ENCODE results near the gene NEMF. TPM values are rescaled to one million over a fixed set of nuclear protein-coding genes. Genes with fewer than 3 reads are reported as not detected.

Gene NEMF
- total and polyA plus RNA-seq, 5 donors: 27.0 to 54.4 (median 50.6) TPM

DNA sequence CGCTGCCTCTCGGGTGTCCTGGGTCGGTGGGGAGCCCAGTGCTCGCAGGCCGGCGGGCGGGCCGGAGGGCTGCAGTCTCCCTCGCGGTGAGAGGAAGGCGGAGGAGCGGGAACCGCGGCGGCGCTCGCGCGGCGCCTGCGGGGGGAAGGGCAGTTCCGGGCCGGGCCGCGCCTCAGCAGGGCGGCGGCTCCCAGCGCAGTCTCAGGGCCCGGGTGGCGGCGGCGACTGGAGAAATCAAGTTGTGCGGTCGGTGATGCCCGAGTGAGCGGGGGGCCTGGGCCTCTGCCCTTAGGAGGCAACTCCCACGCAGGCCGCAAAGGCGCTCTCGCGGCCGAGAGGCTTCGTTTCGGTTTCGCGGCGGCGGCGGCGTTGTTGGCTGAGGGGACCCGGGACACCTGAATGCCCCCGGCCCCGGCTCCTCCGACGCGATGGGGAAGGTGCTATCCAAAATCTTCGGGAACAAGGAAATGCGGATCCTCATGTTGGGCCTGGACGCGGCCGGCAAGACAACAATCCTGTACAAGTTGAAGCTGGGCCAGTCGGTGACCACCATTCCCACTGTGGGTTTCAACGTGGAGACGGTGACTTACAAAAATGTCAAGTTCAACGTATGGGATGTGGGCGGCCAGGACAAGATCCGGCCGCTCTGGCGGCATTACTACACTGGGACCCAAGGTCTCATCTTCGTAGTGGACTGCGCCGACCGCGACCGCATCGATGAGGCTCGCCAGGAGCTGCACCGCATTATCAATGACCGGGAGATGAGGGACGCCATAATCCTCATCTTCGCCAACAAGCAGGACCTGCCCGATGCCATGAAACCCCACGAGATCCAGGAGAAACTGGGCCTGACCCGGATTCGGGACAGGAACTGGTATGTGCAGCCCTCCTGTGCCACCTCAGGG is 41.0 kb upstream of the NEMF start:
- H3K27ac ChIP-seq (ENCODE audit: low read length): peak overlapping the region; percentile 98
- no peaks in the 10 kb centered on the region for H3K9me3 ChIP-seq (ENCODE audit: control insufficient read depth, low read length)
- WGBS: under 1% methylated on average over 85 of the region's 85 CpGs
- intact Hi-C loops (cut with DNase I): loop anchor here in 2 of 4 donors (5.0 to 10.0 kb wide), 2 partner anchors 109 to 211 kb away; no protein-coding TSS in a partner anchor
- peaks cover 3% of the 10 kb centered on the region for H3K4me1 ChIP-seq (ENCODE audit: control insufficient read depth, insufficient read depth, low read length)
- H3K27me3 ChIP-seq (ENCODE audit: control insufficient read depth, insufficient read depth): no peaks in the 10 kb centered on the region
- peak; percentile 77 to 87 for ATAC-seq
- H3K4me3 ChIP-seq (ENCODE audit: low read length): peak overlapping the region; percentile 95
- DNase-seq: peak; percentile 61 to 87 (median 87)

DNA sequence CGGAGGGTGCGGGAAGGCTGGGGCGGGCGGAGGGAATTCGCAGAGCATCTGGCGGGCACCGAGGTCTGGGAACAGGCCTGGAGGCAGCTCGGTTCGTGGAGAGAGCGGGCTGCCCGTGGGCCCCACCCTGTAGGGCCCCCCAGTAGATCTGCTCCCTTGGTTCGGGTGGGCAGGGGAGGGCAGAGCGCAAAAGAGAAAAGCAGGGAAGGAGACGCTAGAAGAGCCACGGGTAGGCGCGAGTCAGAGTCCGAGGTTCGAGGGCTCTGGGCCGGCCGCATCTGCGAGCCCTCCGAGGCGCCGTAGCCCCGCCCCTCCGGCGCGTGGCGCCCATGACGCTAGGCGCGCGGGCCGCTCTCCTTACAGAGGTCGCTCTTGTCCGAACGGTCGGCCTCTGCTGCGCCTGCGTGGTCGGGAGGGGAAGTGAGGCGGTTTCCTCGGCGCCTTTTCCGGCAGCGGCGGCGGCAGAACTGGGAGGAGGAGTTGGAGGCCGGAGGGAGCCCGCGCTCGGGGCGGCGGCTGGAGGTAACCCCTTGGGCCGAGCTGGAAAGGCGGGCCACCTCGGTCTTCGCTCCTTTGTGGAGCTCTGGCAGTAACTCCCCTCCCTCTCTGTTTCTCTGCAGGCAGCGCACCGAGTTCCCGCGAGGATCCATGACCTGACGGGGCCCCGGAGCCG is 40.2 kb upstream of the NEMF start, which contains the start of gene ARF6:
Gene ARF6, plus strand, starts transcription at position 447 of the 673 bp plus-strand sequence. CDS start 655 bp downstream, outside the sequence.
- DNase-seq (peak; percentile 99 to 100 (median 100)), ATAC-seq (peak; percentile 98 to 99)
- WGBS: under 1% methylated on average over 66 of the region's 66 CpGs
- no peaks in the 10 kb centered on the region for H3K27me3 ChIP-seq (ENCODE audit: control insufficient read depth, insufficient read depth)
- H3K4me1 ChIP-seq (ENCODE audit: control insufficient read depth, insufficient read depth, low read length): peaks cover 2% of the 10 kb centered on the region
- intact Hi-C loops (cut with DNase I): loop anchor here in 2 of 4 donors (5.0 to 10.0 kb wide), 2 partner anchors 110 to 212 kb away; no protein-coding TSS in a partner anchor
- peak within 1 kb of the TSS; percentile 95 for H3K4me3 ChIP-seq (ENCODE audit: low read length)
- peak within 1 kb of the TSS; percentile 98 for H3K27ac ChIP-seq (ENCODE audit: low read length)
- no peaks in the 10 kb centered on the region for H3K9me3 ChIP-seq (ENCODE audit: control insufficient read depth, low read length)

DNA sequence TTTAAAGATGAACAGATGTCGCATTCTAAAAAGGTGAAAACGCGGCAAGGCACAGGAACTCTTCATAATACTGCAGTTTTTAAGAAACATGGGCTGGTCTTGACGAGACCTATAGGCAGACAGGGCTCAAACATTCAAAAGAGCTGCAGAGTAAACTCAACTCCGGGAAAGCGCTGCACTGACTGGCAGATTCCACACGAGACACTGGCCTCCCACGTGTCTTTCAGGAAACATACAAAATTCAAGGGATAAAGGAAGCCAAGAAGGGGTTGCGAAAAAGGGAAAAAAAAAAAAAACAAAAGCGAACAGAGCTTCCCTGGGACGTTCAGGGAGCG is 39.7 kb upstream of the NEMF start:
- H3K27me3 ChIP-seq (ENCODE audit: control insufficient read depth, insufficient read depth): no peaks in the 10 kb centered on the region
- intact Hi-C loops (cut with DNase I): loop anchor here in 2 of 4 donors (5.0 to 10.0 kb wide), 2 partner anchors 110 to 213 kb away; no protein-coding TSS in a partner anchor
- no peaks in the 10 kb centered on the region for H3K9me3 ChIP-seq (ENCODE audit: control insufficient read depth, low read length)
- H3K4me1 ChIP-seq (ENCODE audit: control insufficient read depth, insufficient read depth, low read length): peaks cover 2% of the 10 kb centered on the region
- DNase-seq: no peak
- peak overlapping the region; percentile 88 for H3K27ac ChIP-seq (ENCODE audit: low read length)
- WGBS: 2% methylated on average over 12 of the region's 12 CpGs
- H3K4me3 ChIP-seq (ENCODE audit: low read length): peak overlapping the region; percentile 95
- peak; percentile 75 to 77 for ATAC-seq

GRCh38 chr14:49888293-49888692 is 35.7 kb upstream of the NEMF start:
- H3K27ac ChIP-seq (ENCODE audit: low read length): no peak overlapping the region
- no peaks in the 10 kb centered on the region for H3K9me3 ChIP-seq (ENCODE audit: control insufficient read depth, low read length)
- H3K27me3 ChIP-seq (ENCODE audit: control insufficient read depth, insufficient read depth): no peaks in the 10 kb centered on the region
- intact Hi-C loops (cut with DNase I): no loop called here
- H3K4me3 ChIP-seq (ENCODE audit: low read length): no peak overlapping the region
- ATAC-seq (no peak), DNase-seq (no peak)
- 74% methylated on average over 2 of the region's 2 CpGs for WGBS
- H3K4me1 ChIP-seq (ENCODE audit: control insufficient read depth, insufficient read depth, low read length): peaks cover 2% of the 10 kb centered on the region

- H3K9me3 ChIP-seq (ENCODE audit: control insufficient read depth, low read length): no peaks in the 10 kb centered on the region
- no peak overlapping the region for H3K4me3 ChIP-seq (ENCODE audit: low read length)
- DNase-seq: no peak
- WGBS: 94% methylated on average over 12 of the region's 12 CpGs
- no peak for ATAC-seq
- H3K27ac ChIP-seq (ENCODE audit: low read length): no peak overlapping the region
- no peaks in the 10 kb centered on the region for H3K4me1 ChIP-seq (ENCODE audit: control insufficient read depth, insufficient read depth, low read length)
- intact Hi-C loops (cut with DNase I): no loop called here
- no peaks in the 10 kb centered on the region for H3K27me3 ChIP-seq (ENCODE audit: control insufficient read depth, insufficient read depth)
These were observed 33.9 kb upstream of the NEMF start for GRCh38 chr14:49886523-49886922.

DNA sequence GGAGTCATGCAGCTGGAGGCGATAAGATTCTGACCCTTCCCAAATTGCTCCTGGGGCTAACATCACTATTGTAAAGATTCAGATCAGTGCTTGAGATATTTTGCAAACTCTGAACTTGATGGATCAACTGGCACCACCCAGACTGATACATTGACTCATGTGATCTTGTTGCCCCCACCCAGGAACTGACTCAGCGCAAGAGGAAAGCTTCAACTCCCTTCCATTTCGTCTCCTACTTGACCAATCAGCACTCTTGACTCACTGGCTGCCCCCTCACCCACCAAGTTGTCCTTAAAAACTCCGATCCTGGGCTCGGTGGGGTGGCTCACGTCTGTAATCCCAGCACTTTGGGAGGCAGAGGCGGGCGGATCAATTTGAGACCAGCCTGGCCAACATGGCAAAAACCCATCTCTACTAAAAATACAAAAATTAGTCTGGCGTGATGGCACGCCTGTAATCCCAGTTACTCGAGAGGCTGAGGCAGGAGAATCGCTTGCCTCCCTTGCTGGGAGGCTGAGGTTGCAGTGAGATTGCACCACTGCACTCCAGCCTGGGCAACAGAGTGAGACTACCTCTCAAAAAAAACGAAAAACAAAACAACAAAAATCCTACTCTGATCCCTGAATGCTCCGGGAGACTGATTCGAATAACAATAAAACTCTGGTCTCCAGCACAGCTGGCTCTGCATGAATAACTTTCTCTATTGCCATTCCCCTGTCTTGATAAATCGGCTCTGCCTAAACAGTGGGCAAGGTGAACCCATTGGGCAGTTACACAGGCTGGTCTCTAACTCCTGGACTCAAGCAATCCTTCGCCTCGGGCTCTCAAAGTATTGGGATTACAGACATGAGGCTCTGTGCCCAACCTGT is 30.5 kb upstream of the NEMF start:
- intact Hi-C loops (cut with DNase I): no loop called here
- WGBS: 86% methylated on average over 18 of the region's 18 CpGs
- Histone ChIP-seq H3K4me1 (ENCODE audit: control insufficient read depth, insufficient read depth, low read length) (no peaks in the 10 kb centered on the region), H3K27ac (ENCODE audit: low read length) (no peak overlapping the region), H3K27me3 (ENCODE audit: control insufficient read depth, insufficient read depth) (no peaks in the 10 kb centered on the region), H3K9me3 (ENCODE audit: control insufficient read depth, low read length) (no peaks in the 10 kb centered on the region), H3K4me3 (ENCODE audit: low read length) (no peak overlapping the region)
- ATAC-seq (no peak), DNase-seq (no peak)

- intact Hi-C loops (cut with DNase I): no loop called here
- Histone ChIP-seq H3K27me3 (ENCODE audit: control insufficient read depth, insufficient read depth) (no peaks in the 10 kb centered on the region), H3K9me3 (ENCODE audit: control insufficient read depth, low read length) (no peaks in the 10 kb centered on the region), H3K27ac (ENCODE audit: low read length) (no peak overlapping the region), H3K4me1 (ENCODE audit: control insufficient read depth, insufficient read depth, low read length) (no peaks in the 10 kb centered on the region), H3K4me3 (ENCODE audit: low read length) (no peak overlapping the region)
- 94% methylated on average over 4 of the region's 4 CpGs for WGBS
- DNase-seq: no peak
- no peak for ATAC-seq
These were observed 28.9 kb upstream of the NEMF start for GRCh38 chr14:49881350-49882001.

DNA sequence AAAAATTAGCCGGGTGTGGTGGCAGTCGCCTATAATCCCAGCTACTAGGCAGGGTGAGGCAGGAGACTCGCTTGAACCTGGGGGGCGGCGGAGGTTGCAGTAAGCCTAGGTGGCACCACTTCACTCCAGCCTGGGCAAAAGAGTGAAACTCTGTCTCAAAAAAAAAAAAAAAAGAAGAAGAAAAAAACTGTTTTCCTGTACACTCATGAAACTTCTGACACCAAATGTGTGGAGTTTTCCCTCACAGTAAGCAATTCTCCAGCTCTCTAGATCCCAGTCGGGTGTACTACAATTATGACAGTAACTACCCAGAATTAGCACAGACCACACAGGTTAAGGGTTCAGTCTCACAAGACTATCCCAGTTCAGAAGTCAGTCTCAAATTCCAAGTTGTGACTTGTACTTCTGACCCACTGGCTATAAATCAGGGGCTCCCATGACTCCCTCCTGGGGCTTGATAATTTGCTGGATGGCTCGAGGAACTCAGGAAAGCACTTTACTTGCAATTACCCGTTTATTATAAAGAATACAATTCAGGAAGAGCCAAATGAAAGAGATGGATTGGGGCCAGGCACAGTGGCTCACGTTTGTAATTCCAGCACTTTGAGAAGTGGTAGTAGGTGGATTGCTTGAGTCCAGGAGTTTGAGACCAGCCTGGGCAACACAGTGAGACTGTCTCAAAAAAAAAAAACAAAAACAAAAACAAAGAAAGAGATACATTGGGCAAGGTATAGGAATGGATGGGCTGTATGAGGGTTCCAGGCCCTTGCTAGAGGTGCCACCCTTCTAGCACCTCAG is 27.9 kb upstream of the NEMF start:
- ATAC-seq (peak; percentile 46 to 52), DNase-seq (no peak)
- no peaks in the 10 kb centered on the region for H3K4me1 ChIP-seq (ENCODE audit: control insufficient read depth, insufficient read depth, low read length)
- H3K9me3 ChIP-seq (ENCODE audit: control insufficient read depth, low read length): no peaks in the 10 kb centered on the region
- H3K27me3 ChIP-seq (ENCODE audit: control insufficient read depth, insufficient read depth): no peaks in the 10 kb centered on the region
- H3K27ac ChIP-seq (ENCODE audit: low read length): no peak overlapping the region
- 62% methylated on average over 9 of the region's 9 CpGs for WGBS
- no peak overlapping the region for H3K4me3 ChIP-seq (ENCODE audit: low read length)
- intact Hi-C loops (cut with DNase I): no loop called here

- H3K27ac ChIP-seq (ENCODE audit: low read length): no peak overlapping the region
- WGBS: 69% methylated on average over 8 of the region's 8 CpGs
- intact Hi-C loops (cut with DNase I): loop anchor here in 1 of 4 donors (10.0 kb wide), 1 partner anchor 225 kb away; no protein-coding TSS in a partner anchor
- ATAC-seq (peak; percentile 74 to 82), DNase-seq (peak in 1 of 3 donors; percentile 34)
- no peaks in the 10 kb centered on the region for H3K27me3 ChIP-seq (ENCODE audit: control insufficient read depth, insufficient read depth)
- H3K4me1 ChIP-seq (ENCODE audit: control insufficient read depth, insufficient read depth, low read length): no peaks in the 10 kb centered on the region
- no peak overlapping the region for H3K4me3 ChIP-seq (ENCODE audit: low read length)
- H3K9me3 ChIP-seq (ENCODE audit: control insufficient read depth, low read length): no peaks in the 10 kb centered on the region
These were observed 27.1 kb upstream of the NEMF start for GRCh38 chr14:49879646-49880204.

All from right cardiac atrium (tissue), 5 donors.